ENCODE measurements around the gene REX1BD. TPM values are rescaled to one million over a fixed set of nuclear protein-coding genes. Genes with fewer than 3 reads are reported as not detected.

REX1BD gene
- total and polyA plus RNA-seq, 2 of the 13 experiments (the other 11 are each of a cell fraction or from before 2014, with no cell fraction given), result 7.5 to 25.4 TPM

- no peak for TF ChIP-seq ZNF512B (CRISPR knock-in tag; IDR thresholded peaks at IDR 0.05; ENCODE audit: borderline replicate concordance)
- TF ChIP-seq ZNF777 (CRISPR knock-in tag; IDR thresholded peaks at IDR 0.05), result peak; percentile 79
- TF ChIP-seq PATZ1 (CRISPR knock-in tag; IDR thresholded peaks at IDR 0.05), result peak; percentile 19; the same call in 1 of the 2 replicates
- TF ChIP-seq GRHL1 (CRISPR knock-in tag; conservative IDR thresholded peaks at IDR 0.05), result no peak
- no peak for TF ChIP-seq ZBTB4 (CRISPR knock-in tag; IDR thresholded peaks at IDR 0.05; ENCODE audit: borderline replicate concordance)
- no peak for TF ChIP-seq TRIM22 (IDR thresholded peaks at IDR 0.05)
- 0 out of 2 replicates have a peak, but pooled peaks have one; percentile 1 for TF ChIP-seq TFDP2 (CRISPR knock-in tag; IDR thresholded peaks at IDR 0.05)
- no peak for TF ChIP-seq ZNF225 (CRISPR knock-in tag; IDR thresholded peaks at IDR 0.05)
- no peak for TF ChIP-seq ZBTB34 (CRISPR knock-in tag; IDR thresholded peaks at IDR 0.05)
- no peak for TF ChIP-seq ZNF331 (CRISPR knock-in tag; IDR thresholded peaks at IDR 0.05)
Observed at GRCh38 chr19:18606281-18607225, 18.0 kb downstream of the REX1BD start, which contains the start of gene CRLF1 (continued).
